Measurements from ENCODE around the gene PSMA6. TPM values are rescaled to one million over a fixed set of nuclear protein-coding genes. Genes with fewer than 3 reads are reported as not detected.

The PSMA6 gene
- total RNA-seq (100 to 1,000 TPM in 1 of 2 donors, 10 to 100 TPM in 1; 91.6 to 109 TPM), polyA plus RNA-seq (100 to 1,000 TPM in 1 of 2 donors, 10 to 100 TPM in 1; 95.7 to 174 TPM)
- long read RNA-seq, donor 1, full-length matches to known transcripts = 157 of 163 reads
- long read RNA-seq, donor 1, partial matches to known transcripts = 0 of 163 reads
- long read RNA-seq, donor 1, other reads (novel, unspliced or antisense) = 6 of 163 reads
- long read RNA-seq, donor 2, transcript PSMA6-201 (7 exons, 1,029 nt) = major isoform, 42 of 49 reads
- long read RNA-seq, donor 2, partial matches to known transcripts = 1 of 49 reads
- long read RNA-seq, donor 2, other reads (novel, unspliced or antisense) = 2 of 49 reads

DNA sequence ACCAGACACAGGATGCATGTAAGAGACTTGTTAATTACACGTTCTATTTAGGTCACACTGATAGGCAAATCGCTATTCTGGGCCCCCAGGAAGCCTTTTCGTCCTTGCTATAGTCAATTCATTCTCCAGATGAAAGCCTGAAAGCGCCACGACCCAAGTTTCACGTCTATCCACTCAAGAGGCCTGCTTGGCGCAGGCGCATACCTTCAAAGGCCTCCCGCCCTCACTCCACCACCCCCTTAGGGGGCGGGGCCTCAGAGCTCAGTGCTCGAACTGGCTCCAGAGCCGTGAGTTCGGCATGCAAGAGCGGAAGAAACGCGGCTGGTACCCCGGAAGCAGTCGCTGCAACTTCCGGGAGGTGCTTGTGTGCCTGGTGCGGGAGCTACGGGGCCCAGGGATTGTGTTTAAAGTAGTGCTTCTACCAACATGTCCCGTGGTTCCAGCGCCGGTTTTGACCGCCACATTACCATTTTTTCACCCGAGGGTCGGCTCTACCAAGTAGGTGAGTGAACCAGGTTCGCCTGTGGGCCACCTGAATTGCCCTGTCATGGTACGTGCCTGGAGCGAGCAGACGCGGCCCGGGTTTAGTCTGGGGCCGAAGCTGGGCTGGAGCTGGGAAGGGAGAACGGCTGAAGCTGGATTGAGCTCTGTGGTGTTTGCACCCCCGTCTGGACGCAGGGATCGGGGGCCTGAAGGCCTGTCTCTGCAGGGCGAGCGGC, at the start of gene PSMA6:
PSMA6 (plus strand) TSS at position 332 of the 719 bp plus-strand sequence; CDS start at position 427, 95 bp downstream.
- ATAC-seq (ENCODE audit: low FRiP score) (peak; percentile 100), DNase-seq (peak; percentile 99)
- intact Hi-C loops (cut with DNase I) = loop anchor here (1.0 to 10.0 kb wide), 5 partner anchors 45 to 167 kb away; partner anchors contain the start of genes PPP2R3C (in 1 of the 2) and PRORP (in 1 of the 2)
- no peaks in the 10 kb centered on the region for H3K9me3 ChIP-seq (ENCODE audit: control insufficient read depth, low read length)
- no peaks in the 10 kb centered on the region for H3K27me3 ChIP-seq (ENCODE audit: control insufficient read depth in 1 of 2, insufficient read depth in 2 of 2, low read length in 1 of 2)
- no peaks in the 10 kb centered on the region for H3K36me3 ChIP-seq (ENCODE audit: control insufficient read depth in 1 of 2, insufficient read depth in 2 of 2, low read length in 1 of 2)
- peaks cover 0 to 2% of the 10 kb centered on the region in 2 donors for H3K4me1 ChIP-seq (ENCODE audit: control insufficient read depth in 1 of 2, insufficient read depth in 2 of 2, low read length in 2 of 2)
- H3K4me3 ChIP-seq (ENCODE audit: low read length in 2 of 2) = peak within 1 kb of the TSS; percentile 74 to 93
- peak within 1 kb of the TSS in 1 of 2 donors; percentile 74 for H3K27ac ChIP-seq (ENCODE audit: low read depth in 1 of 2, low read length in 2 of 2)
- 0% methylated on average over 40 of the region's 40 CpGs for WGBS, 2 donors

DNA sequence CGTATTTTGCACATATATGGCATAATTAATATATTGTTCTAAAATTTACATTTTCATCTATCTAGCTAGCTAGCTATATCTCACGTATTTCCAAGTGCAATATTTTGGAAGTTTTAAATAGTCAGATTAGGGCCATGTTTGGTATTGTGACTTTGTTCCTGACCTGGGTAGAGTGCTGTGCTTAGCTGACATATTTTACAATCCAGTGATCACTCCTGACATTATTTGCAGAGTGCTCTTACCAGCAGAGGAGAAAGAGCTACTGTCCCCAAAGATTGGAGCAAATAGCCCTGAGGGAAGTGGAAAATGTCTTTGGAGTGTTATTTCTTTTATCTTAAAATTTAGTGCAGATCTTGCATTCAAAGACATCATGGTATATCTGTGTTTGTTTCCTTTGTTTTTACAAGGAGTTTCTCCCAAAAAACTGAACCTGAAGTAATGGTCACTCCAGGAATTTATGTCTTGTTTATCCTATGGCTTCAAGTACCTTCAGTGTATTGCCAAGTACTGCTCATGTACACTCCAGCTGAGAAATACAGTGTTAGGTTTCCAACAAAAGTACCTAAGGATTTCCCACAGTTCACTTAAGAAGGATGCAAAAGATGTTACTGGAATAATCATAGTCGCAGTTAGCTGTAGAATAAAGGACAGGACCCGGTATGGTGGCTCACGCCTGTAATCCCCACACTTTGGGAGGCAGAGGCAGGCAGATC, 49.4 kb upstream of the PSMA6 start:
- Histone ChIP-seq H3K4me1 (ENCODE audit: control insufficient read depth in 1 of 2, insufficient read depth in 2 of 2, low read length in 2 of 2) (peaks cover 0 to 3% of the 10 kb centered on the region in 2 donors), H3K27ac (ENCODE audit: low read depth in 1 of 2, low read length in 2 of 2) (no peak overlapping the region), H3K27me3 (ENCODE audit: control insufficient read depth in 1 of 2, insufficient read depth in 2 of 2, low read length in 1 of 2) (no peaks in the 10 kb centered on the region), H3K36me3 (ENCODE audit: control insufficient read depth in 1 of 2, insufficient read depth in 2 of 2, low read length in 1 of 2) (no peaks in the 10 kb centered on the region), H3K9me3 (ENCODE audit: control insufficient read depth, low read length) (no peaks in the 10 kb centered on the region), H3K4me3 (ENCODE audit: low read length in 2 of 2) (no peak overlapping the region)
- DNase-seq (no peak), ATAC-seq (ENCODE audit: low FRiP score) (no peak)
- intact Hi-C loops (cut with DNase I) = no loop called here
- 95 to 97% methylated on average over 5 of the region's 5 CpGs for WGBS, 2 donors

DNA sequence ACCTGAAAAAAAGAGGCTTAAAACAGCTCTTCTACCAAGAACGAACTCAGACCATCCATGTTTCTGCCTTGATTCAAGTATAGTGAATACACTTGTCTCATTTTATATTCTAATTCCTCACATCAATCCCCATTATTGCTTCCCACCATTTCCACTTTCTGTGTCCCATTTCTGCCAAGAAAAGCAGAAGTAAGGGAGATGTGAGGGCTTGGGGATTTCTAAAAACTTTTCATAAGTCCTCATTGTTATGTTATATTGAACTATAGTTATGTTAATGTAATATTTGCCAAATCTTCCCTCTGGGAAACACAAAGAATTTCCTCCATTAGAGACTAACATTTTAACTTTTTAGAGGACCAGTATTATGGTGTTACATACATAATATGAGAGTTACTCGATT, 48.2 kb upstream of the PSMA6 start:
- no peak for DNase-seq
- Histone ChIP-seq H3K4me3 (ENCODE audit: low read length in 2 of 2) (no peak overlapping the region), H3K9me3 (ENCODE audit: control insufficient read depth, low read length) (no peaks in the 10 kb centered on the region), H3K36me3 (ENCODE audit: control insufficient read depth in 1 of 2, insufficient read depth in 2 of 2, low read length in 1 of 2) (peaks cover 0 to 2% of the 10 kb centered on the region in 2 donors), H3K27ac (ENCODE audit: low read depth in 1 of 2, low read length in 2 of 2) (no peak overlapping the region), H3K27me3 (ENCODE audit: control insufficient read depth in 1 of 2, insufficient read depth in 2 of 2, low read length in 1 of 2) (no peaks in the 10 kb centered on the region), H3K4me1 (ENCODE audit: control insufficient read depth in 1 of 2, insufficient read depth in 2 of 2, low read length in 2 of 2) (peaks cover 0 to 3% of the 10 kb centered on the region in 2 donors)
- 83 to 91% methylated on average over 2 of the region's 2 CpGs for WGBS, 2 donors
- intact Hi-C loops (cut with DNase I) = no loop called here
- no peak for ATAC-seq (ENCODE audit: low FRiP score)

DNA sequence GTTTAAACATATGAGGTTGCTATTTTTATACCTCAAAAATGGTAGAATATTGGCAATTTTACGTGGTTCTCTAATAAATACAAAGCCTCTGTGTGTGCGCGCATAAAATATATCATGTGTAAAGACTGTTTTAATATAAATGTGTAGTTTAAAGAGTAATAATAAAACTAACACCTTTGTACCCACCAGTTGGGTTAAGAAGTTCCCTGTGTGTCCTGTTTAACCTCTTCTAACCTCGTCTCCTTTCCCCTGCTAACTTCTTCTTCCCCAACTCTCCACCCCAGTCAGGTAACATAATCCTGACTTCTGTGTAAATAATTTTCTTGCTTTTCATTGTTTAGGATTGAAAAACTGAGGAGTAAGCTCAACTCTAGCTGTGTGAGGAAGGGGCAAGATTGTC, 47.6 kb upstream of the PSMA6 start:
- WGBS, 2 donors = 85 to 94% methylated on average over 4 of the region's 4 CpGs
- no peak for ATAC-seq (ENCODE audit: low FRiP score)

DNA sequence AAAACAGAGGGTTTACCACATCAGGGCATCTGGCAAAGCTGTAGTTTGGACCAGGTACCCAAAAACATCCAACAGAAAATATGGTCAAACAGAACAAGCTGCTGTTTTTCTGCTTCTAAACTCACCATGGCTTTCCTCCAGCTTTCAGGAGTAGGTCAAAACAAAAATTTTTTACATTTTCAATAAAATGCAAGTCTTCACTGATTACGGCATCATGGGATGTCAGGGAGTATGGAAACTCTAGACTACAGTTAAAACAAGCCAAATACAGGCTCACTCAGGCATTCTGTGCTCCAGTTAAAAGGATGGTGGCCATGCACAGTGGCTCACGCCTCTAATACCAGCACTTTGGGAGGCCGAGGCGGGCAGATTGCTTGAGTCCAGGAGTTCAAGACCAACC, 47.1 kb upstream of the PSMA6 start:
- Histone ChIP-seq H3K36me3 (ENCODE audit: control insufficient read depth in 1 of 2, insufficient read depth in 2 of 2, low read length in 1 of 2) (peaks cover 0 to 2% of the 10 kb centered on the region in 2 donors), H3K4me1 (ENCODE audit: control insufficient read depth in 1 of 2, insufficient read depth in 2 of 2, low read length in 2 of 2) (peaks cover 0 to 3% of the 10 kb centered on the region in 2 donors), H3K27ac (ENCODE audit: low read depth in 1 of 2, low read length in 2 of 2) (no peak overlapping the region), H3K4me3 (ENCODE audit: low read length in 2 of 2) (no peak overlapping the region), H3K27me3 (ENCODE audit: control insufficient read depth in 1 of 2, insufficient read depth in 2 of 2, low read length in 1 of 2) (no peaks in the 10 kb centered on the region), H3K9me3 (ENCODE audit: control insufficient read depth, low read length) (no peaks in the 10 kb centered on the region)
- no peak for DNase-seq
- intact Hi-C loops (cut with DNase I) = no loop called here
- ATAC-seq (ENCODE audit: low FRiP score) = no peak
- 96 to 98% methylated on average over 4 of the region's 4 CpGs for WGBS, 2 donors

More for the DNA sequence above, 47.6 kb upstream of the PSMA6 start:
- no peak overlapping the region for H3K4me3 ChIP-seq (ENCODE audit: low read length in 2 of 2)
- DNase-seq = no peak
- H3K4me1 ChIP-seq (ENCODE audit: control insufficient read depth in 1 of 2, insufficient read depth in 2 of 2, low read length in 2 of 2) = peaks cover 0 to 3% of the 10 kb centered on the region in 2 donors
- peaks cover 0 to 2% of the 10 kb centered on the region in 2 donors for H3K36me3 ChIP-seq (ENCODE audit: control insufficient read depth in 1 of 2, insufficient read depth in 2 of 2, low read length in 1 of 2)
- no peak overlapping the region for H3K27ac ChIP-seq (ENCODE audit: low read depth in 1 of 2, low read length in 2 of 2)
- H3K27me3 ChIP-seq (ENCODE audit: control insufficient read depth in 1 of 2, insufficient read depth in 2 of 2, low read length in 1 of 2) = no peaks in the 10 kb centered on the region
- intact Hi-C loops (cut with DNase I) = no loop called here
- no peaks in the 10 kb centered on the region for H3K9me3 ChIP-seq (ENCODE audit: control insufficient read depth, low read length)

DNA sequence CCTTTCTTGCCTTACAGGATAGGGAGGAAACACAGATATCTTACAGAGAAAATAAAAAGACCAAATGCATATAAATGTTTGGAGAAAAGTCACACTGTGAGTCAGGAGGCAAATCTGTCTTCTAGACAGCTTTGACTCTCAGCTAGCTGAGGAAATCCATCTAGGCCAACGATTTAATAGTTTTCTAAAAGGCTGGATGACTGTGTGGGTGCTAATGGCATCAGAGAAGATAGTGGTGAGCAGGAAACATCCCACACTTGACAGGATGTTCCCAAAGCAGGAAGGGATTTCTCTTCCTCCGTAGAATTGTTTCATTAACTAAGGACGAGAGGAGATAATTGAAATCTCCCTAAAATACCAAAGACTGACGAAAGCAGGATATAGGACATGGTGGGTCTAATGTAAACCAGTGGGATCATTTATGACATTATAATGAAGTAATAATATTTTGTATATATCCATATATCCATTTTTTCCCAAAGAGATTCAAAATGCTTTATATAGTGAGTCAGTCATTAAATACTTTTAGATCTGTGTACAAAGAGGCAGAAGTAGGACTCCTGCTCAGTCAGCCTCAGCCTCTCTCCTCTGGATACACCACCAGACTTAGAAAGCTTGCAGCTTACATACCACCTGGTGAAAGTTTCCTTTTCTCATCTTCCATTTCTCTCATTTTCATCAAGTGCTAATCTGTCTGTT, 44.3 kb upstream of the PSMA6 start:
- DNase-seq (no peak), ATAC-seq (ENCODE audit: low FRiP score) (no peak)
- H3K4me3 ChIP-seq (ENCODE audit: low read length in 2 of 2) = no peak overlapping the region
- no peaks in the 10 kb centered on the region for H3K4me1 ChIP-seq (ENCODE audit: control insufficient read depth in 1 of 2, insufficient read depth in 2 of 2, low read length in 2 of 2)
- WGBS, 2 donors = 63 to 69% methylated on average over 4 of the region's 4 CpGs
- no peak overlapping the region for H3K27ac ChIP-seq (ENCODE audit: low read depth in 1 of 2, low read length in 2 of 2)
- H3K9me3 ChIP-seq (ENCODE audit: control insufficient read depth, low read length) = no peaks in the 10 kb centered on the region
- intact Hi-C loops (cut with DNase I) = no loop called here
- no peaks in the 10 kb centered on the region for H3K27me3 ChIP-seq (ENCODE audit: control insufficient read depth in 1 of 2, insufficient read depth in 2 of 2, low read length in 1 of 2)
- H3K36me3 ChIP-seq (ENCODE audit: control insufficient read depth in 1 of 2, insufficient read depth in 2 of 2, low read length in 1 of 2) = peaks cover 0 to 2% of the 10 kb centered on the region in 2 donors

DNA sequence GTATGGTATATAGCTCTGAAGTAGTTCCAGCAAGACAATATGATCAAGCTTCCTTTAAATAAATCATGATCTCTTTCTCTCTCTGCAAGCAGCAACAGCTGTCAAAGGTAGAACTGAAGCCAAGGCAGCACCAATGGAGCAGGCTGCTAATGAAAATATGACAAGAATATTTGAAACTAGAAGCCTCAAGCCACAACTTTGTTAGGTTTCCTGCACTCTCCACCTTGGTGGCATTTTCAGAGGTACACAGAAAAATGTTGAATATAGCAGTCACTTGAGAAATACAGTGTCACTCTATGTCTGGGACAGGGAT, 43.8 kb upstream of the PSMA6 start:
- Histone ChIP-seq H3K9me3 (ENCODE audit: control insufficient read depth, low read length) (no peaks in the 10 kb centered on the region), H3K36me3 (ENCODE audit: control insufficient read depth in 1 of 2, insufficient read depth in 2 of 2, low read length in 1 of 2) (peaks cover 0 to 2% of the 10 kb centered on the region in 2 donors), H3K27me3 (ENCODE audit: control insufficient read depth in 1 of 2, insufficient read depth in 2 of 2, low read length in 1 of 2) (no peaks in the 10 kb centered on the region), H3K4me1 (ENCODE audit: control insufficient read depth in 1 of 2, insufficient read depth in 2 of 2, low read length in 2 of 2) (no peaks in the 10 kb centered on the region), H3K4me3 (ENCODE audit: low read length in 2 of 2) (no peak overlapping the region), H3K27ac (ENCODE audit: low read depth in 1 of 2, low read length in 2 of 2) (no peak overlapping the region)
- DNase-seq (no peak), ATAC-seq (ENCODE audit: low FRiP score) (no peak)
- intact Hi-C loops (cut with DNase I) = no loop called here

DNA sequence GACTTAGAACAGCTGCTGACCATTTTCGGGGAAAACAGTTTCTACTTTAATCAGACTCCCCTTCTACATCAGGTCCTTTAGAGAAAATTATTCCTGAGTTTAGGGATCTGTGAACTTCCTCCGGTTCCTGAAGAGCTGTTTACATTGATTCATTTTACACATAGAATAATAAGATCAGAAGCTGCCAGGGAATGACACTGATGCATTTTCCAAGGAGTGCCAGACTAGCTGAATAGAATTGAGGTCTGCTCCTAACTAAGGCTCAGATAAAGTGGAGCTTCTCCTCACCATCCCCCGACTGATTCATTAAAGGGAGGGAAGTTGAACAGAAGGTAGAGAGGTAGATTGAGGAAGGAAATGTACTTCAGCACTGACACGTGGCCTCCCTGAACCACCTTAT, 41.9 kb upstream of the PSMA6 start:
- intact Hi-C loops (cut with DNase I) = no loop called here
- H3K4me1 ChIP-seq (ENCODE audit: control insufficient read depth in 1 of 2, insufficient read depth in 2 of 2, low read length in 2 of 2) = no peaks in the 10 kb centered on the region

More for the DNA sequence above, 41.9 kb upstream of the PSMA6 start:
- H3K27me3 ChIP-seq (ENCODE audit: control insufficient read depth in 1 of 2, insufficient read depth in 2 of 2, low read length in 1 of 2) = no peaks in the 10 kb centered on the region
- ATAC-seq (ENCODE audit: low FRiP score) = no peak
- H3K4me3 ChIP-seq (ENCODE audit: low read length in 2 of 2) = no peak overlapping the region
- H3K27ac ChIP-seq (ENCODE audit: low read depth in 1 of 2, low read length in 2 of 2) = no peak overlapping the region
- 88 to 90% methylated on average over 4 of the region's 4 CpGs for WGBS, 2 donors
- no peaks in the 10 kb centered on the region for H3K9me3 ChIP-seq (ENCODE audit: control insufficient read depth, low read length)
- H3K36me3 ChIP-seq (ENCODE audit: control insufficient read depth in 1 of 2, insufficient read depth in 2 of 2, low read length in 1 of 2) = peaks cover 2% of the 10 kb centered on the region in 2 donors
- DNase-seq = no peak

Data from aorta (tissue), 5 donors.